Esophagus muscularis mucosa (tissue), 4 donors: ENCODE measurements around the gene MAGI2.

Source experiments
- EP300 ChIP-seq: sonication (generic); formaldehyde crosslinking; IDR thresholded peaks from one replicate; pipeline ENCODE4 v1.6.1; 2017; ENCODE audit warnings: antibody characterized with exemption
- POLR2A ChIP-seq: fragments of 450-650 bp; IDR thresholded peaks from one replicate; pipeline ENCODE4 v1.6.1; 2017; ENCODE audit warnings: antibody characterized with exemption, moderate library complexity, mild to moderate bottlenecking, low read depth
- POLR2AphosphoS5 ChIP-seq, 2 donors: sonication (generic); formaldehyde crosslinking; IDR thresholded peaks; one replicate each; pipeline ENCODE4 v1.6.1; 2017; ENCODE audit warnings: antibody characterized with exemption in 2 of 2
- TF ChIP-seq, protein P1 (sequence below), 3 experiments: fragments of 200-600 bp in 2 of 3; fragments of 450-650 bp in 1 of 3; sonication (generic) in 2 of 3; IDR thresholded peaks; one replicate each; pipeline ENCODE4 v1.5.1; 2017 to 2019; ENCODE audit warnings: antibody characterized with exemption in 3 of 3, mild to moderate bottlenecking in 2 of 3, moderate library complexity in 1 of 3

DNA sequence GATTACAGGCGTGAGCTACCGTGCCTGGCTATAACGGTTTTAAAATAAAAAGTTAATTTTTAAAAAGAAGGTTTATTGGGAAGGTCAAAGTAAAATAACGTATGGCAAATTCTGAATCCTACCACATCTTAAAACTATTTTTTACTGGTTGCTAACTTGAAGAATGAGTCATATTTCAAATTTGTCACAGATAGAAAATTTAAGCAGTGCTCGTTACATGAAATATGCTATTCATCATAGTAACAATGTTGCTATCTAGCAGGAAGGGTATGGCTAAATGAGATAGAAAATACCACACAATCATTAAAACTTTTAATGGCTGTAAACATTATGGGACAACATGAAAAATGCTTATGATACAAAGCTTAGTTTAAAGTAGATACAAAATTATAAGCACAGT lies 1154.4 kb downstream of the MAGI2 start:
- TF ChIP-seq, protein P1, sequence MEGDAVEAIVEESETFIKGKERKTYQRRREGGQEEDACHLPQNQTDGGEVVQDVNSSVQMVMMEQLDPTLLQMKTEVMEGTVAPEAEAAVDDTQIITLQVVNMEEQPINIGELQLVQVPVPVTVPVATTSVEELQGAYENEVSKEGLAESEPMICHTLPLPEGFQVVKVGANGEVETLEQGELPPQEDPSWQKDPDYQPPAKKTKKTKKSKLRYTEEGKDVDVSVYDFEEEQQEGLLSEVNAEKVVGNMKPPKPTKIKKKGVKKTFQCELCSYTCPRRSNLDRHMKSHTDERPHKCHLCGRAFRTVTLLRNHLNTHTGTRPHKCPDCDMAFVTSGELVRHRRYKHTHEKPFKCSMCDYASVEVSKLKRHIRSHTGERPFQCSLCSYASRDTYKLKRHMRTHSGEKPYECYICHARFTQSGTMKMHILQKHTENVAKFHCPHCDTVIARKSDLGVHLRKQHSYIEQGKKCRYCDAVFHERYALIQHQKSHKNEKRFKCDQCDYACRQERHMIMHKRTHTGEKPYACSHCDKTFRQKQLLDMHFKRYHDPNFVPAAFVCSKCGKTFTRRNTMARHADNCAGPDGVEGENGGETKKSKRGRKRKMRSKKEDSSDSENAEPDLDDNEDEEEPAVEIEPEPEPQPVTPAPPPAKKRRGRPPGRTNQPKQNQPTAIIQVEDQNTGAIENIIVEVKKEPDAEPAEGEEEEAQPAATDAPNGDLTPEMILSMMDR (IDR thresholded peaks at IDR 0.05) = no peak
- no peak for TF ChIP-seq POLR2AphosphoS5 (IDR thresholded peaks at IDR 0.05)
- TF ChIP-seq EP300 = no peak
- no peak for TF ChIP-seq POLR2A
